Prostate gland (tissue), 2 donors: ENCODE measurements around the gene RAB3GAP1. TPM values are rescaled to one million over a fixed set of nuclear protein-coding genes. Genes with fewer than 3 reads are reported as not detected.
A peak's percentile ranks its signal among the peaks of the same experiment; 100 is the strongest.

ENCODE experiments used
- DNase-seq: peaks from one replicate; pipeline ENCODE4 v3.0.0-alpha.2; 2019; ENCODE audit warnings: low spot score
- H3K27ac ChIP-seq, 2 donors: fragments of 200-600 bp; sonication (generic); 2 replicates each; pipeline ENCODE4 v1.5.1; 2017 to 2019
- H3K27me3 ChIP-seq: fragments of 200-600 bp; sonication (generic); replicated peaks from 2 replicates; pipeline ENCODE4 v1.5.1; 2019; ENCODE audit not compliant: insufficient read depth
- H3K36me3 ChIP-seq, 2 donors: fragments of 200-600 bp; sonication (generic); 1 replicate in 1 of 2; 2 replicates in 1 of 2; pipeline versions ENCODE4 v1.5.1 to v1.8.1; 2017 to 2019
- H3K4me1 ChIP-seq: fragments of 200-600 bp; sonication (generic); replicated peaks from 2 replicates; pipeline ENCODE4 v1.5.1; 2019
- H3K4me3 ChIP-seq, 2 donors: fragments of 200-600 bp; sonication (generic); 2 replicates each; pipeline ENCODE4 v1.5.1; 2017 to 2019
- H3K9me3 ChIP-seq: fragments of 200-600 bp; sonication (generic); 2 replicates; pipeline ENCODE4 v1.5.1; 2017
- POLR2A ChIP-seq: fragments of 450-650 bp; IDR thresholded peaks from one replicate; pipeline ENCODE4 v1.6.1; 2016; ENCODE audit warnings: antibody characterized with exemption, mild to moderate bottlenecking
- POLR2AphosphoS5 ChIP-seq: sonication (generic); formaldehyde crosslinking; IDR thresholded peaks from one replicate; pipeline ENCODE4 v1.6.1; 2017; ENCODE audit warnings: antibody characterized with exemption
- WGBS: methylation state at CpG from one replicate; pipeline ENCODE4 v1.1.5; 2018; 5-methylcytosine and 5-hydroxymethylcytosine counted together
- intact Hi-C: fragments of 100-400 bp; cut with DNase I; formaldehyde crosslinking; loops from one replicate; pipeline ENCODE4 v1.14.2; 2022
- total RNA-seq, 2 donors: library from RNA; depleted of rRNA; stranded (reverse); fragments of >200 nt; gene quantifications; one replicate each; pipeline ENCODE4 v1.1.0, GENCODE V29; 2016
- TF ChIP-seq, protein P1 (sequence below), 4 experiments: fragments of 200-600 bp in 2 of 4; fragments of 450-650 bp in 2 of 4; sonication (generic) in 2 of 4; IDR thresholded peaks; 1 replicate in 3 of 4; 2 replicates in 1 of 4; pipeline ENCODE4 v1.5.1; 2016 to 2019; ENCODE audit warnings: antibody characterized with exemption in 4 of 4, mild to moderate bottlenecking in 2 of 4, moderate library complexity in 2 of 4

The RAB3GAP1 gene
- 10 to 100 TPM; 43.4 to 54.6 TPM for total RNA-seq

GRCh38 chr2:135052042-135052876 is at the start of gene RAB3GAP1:
RAB3GAP1 (plus strand) TSS chr2:135052292; CDS start chr2:135052308, 16 bp downstream.
- peak; percentile 69 for TF ChIP-seq POLR2AphosphoS5
- TF ChIP-seq POLR2A = peak; percentile 40
- TF ChIP-seq, protein P1, sequence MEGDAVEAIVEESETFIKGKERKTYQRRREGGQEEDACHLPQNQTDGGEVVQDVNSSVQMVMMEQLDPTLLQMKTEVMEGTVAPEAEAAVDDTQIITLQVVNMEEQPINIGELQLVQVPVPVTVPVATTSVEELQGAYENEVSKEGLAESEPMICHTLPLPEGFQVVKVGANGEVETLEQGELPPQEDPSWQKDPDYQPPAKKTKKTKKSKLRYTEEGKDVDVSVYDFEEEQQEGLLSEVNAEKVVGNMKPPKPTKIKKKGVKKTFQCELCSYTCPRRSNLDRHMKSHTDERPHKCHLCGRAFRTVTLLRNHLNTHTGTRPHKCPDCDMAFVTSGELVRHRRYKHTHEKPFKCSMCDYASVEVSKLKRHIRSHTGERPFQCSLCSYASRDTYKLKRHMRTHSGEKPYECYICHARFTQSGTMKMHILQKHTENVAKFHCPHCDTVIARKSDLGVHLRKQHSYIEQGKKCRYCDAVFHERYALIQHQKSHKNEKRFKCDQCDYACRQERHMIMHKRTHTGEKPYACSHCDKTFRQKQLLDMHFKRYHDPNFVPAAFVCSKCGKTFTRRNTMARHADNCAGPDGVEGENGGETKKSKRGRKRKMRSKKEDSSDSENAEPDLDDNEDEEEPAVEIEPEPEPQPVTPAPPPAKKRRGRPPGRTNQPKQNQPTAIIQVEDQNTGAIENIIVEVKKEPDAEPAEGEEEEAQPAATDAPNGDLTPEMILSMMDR (IDR thresholded peaks at IDR 0.05) = no peak
- peak within 1 kb of the TSS; percentile 54 to 80 for H3K4me3 ChIP-seq
- no peaks in the 10 kb centered on the region for H3K4me1 ChIP-seq
- peak within 1 kb of the TSS; percentile 92 for H3K27ac ChIP-seq
- no peaks in the 10 kb centered on the region for H3K27me3 ChIP-seq
- DNase-seq = peak; percentile 69
- H3K9me3 ChIP-seq = no peaks in the 10 kb centered on the region
- no peaks in the 10 kb centered on the region for H3K36me3 ChIP-seq
- intact Hi-C loops = loop anchor here (5.0 kb wide), 1 partner anchor 480 kb away; the partner anchor contains the start of genes R3HDM1 and ZRANB3
- WGBS = under 1% methylated on average over 45 of the region's 45 CpGs

GRCh38 chr2:135002836-135003235 is 49.3 kb upstream of the RAB3GAP1 start:
- intact Hi-C loops = no loop called here
- no peaks in the 10 kb centered on the region for H3K36me3 ChIP-seq
- TF ChIP-seq POLR2A = no peak
- TF ChIP-seq POLR2AphosphoS5 = no peak
- TF ChIP-seq, protein P1 (IDR thresholded peaks at IDR 0.05) = no peak
- DNase-seq = no peak
- H3K4me1 ChIP-seq = no peaks in the 10 kb centered on the region
- no peaks in the 10 kb centered on the region for H3K27me3 ChIP-seq
- no peak overlapping the region for H3K4me3 ChIP-seq
- H3K27ac ChIP-seq = no peak overlapping the region
- no peaks in the 10 kb centered on the region for H3K9me3 ChIP-seq
- WGBS = 83% methylated on average over 4 of the region's 4 CpGs

DNA sequence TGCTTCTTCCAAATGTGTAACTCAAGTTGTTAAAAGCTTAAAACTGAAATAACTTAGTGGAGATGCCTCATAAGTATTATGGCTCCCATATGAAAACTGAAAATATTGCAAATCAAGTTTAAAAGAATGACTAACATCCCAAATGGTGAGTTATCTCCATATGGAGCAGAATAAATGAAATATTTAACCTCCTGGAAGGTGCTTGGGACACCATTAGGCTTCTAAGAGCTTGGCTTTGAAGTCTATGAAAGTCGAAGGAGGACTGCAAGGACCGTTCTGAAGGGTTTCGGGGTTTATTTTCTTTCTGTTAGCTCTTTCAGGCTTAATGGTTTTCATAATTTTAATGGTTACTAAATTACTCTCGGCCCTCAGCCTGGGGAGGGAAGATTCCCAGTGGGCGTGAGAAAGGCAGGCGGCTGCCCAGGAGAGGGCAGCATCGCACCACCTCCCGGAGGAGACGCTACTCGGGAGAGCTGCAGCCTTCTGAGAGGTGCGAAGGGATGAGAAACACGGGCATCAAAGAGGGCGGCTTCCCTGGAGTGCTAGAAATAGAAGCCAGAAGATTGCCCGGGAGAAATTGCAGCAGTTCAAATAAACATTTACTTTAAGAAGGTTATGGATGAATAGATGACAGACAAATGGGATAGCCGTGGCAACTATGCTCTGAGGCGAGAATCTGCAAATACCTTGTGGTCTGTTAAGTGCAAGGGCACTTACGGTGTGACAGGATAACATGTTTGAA is 47.9 kb upstream of the RAB3GAP1 start:
- intact Hi-C loops = loop anchor here (2.0 kb wide), 1 partner anchor 705 kb away; no protein-coding TSS in a partner anchor
- no peaks in the 10 kb centered on the region for H3K4me1 ChIP-seq
- WGBS = 5% methylated on average over 17 of the region's 17 CpGs
- H3K27me3 ChIP-seq = no peaks in the 10 kb centered on the region
- no peaks in the 10 kb centered on the region for H3K36me3 ChIP-seq
- TF ChIP-seq POLR2AphosphoS5 = peak; percentile 47
- no peak for TF ChIP-seq POLR2A
- TF ChIP-seq, protein P1 (IDR thresholded peaks at IDR 0.05) = peak; percentile 73 to 90 (median 78)
- no peaks in the 10 kb centered on the region for H3K9me3 ChIP-seq
- H3K27ac ChIP-seq = no peak overlapping the region
- H3K4me3 ChIP-seq = no peak overlapping the region
- DNase-seq = peak; percentile 65

DNA sequence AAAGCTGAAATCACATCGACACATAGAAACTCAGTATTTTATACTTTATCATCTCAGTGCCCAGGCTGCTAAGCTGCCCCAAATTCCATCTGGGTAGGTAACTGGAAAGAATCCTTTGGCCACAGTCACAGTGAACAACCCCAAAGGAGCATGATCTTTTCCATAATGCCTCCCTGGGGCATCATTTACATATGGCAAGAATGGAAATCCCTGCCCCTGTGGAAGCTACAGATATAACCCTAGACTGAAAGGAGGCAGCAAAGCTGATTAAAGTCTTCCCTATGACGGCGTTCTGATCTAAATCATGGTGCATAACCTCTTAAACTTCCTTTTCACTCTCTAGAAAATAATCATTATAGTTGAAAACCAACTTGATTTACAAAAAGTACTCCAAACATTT is 46.3 kb upstream of the RAB3GAP1 start:
- Histone ChIP-seq H3K4me3 (no peak overlapping the region), H3K36me3 (no peaks in the 10 kb centered on the region), H3K27ac (no peak overlapping the region), H3K27me3 (no peaks in the 10 kb centered on the region), H3K4me1 (no peaks in the 10 kb centered on the region), H3K9me3 (no peaks in the 10 kb centered on the region)
- WGBS = 59% methylated on average over 3 of the region's 3 CpGs
- DNase-seq = no peak
- TF ChIP-seq POLR2A = no peak
- no peak for TF ChIP-seq POLR2AphosphoS5
- intact Hi-C loops = loop anchor here (2.0 kb wide), 1 partner anchor 703 kb away; no protein-coding TSS in a partner anchor

GRCh38 chr2:135009339-135009738 is 42.8 kb upstream of the RAB3GAP1 start:
- Histone ChIP-seq H3K4me3 (no peak overlapping the region), H3K4me1 (no peaks in the 10 kb centered on the region), H3K36me3 (no peaks in the 10 kb centered on the region), H3K27ac (no peak overlapping the region), H3K27me3 (no peaks in the 10 kb centered on the region), H3K9me3 (no peaks in the 10 kb centered on the region)
- TF ChIP-seq POLR2A (no peak), POLR2AphosphoS5 (no peak)
- TF ChIP-seq, protein P1 (IDR thresholded peaks at IDR 0.05) = no peak
- no peak for DNase-seq
- intact Hi-C loops = no loop called here
- 88% methylated on average over 1 of the region's 1 CpG for WGBS
